T47D (cell line): ENCODE results near the gene ERCC1.

Experiments
- DNase-seq, 2 experiments: peaks; one replicate each; pipeline versions ENCODE4 v3.0.0 to v3.0.0-alpha.2; 2011 to 2012; ENCODE audit warnings: low read depth in 1 of 2, low spot score in 1 of 2
- JUND ChIP-seq: IDR thresholded peaks from 2 replicates; pipeline ENCODE4 v1.6.1; 2012; ENCODE audit warnings: low read depth
- in situ Hi-C: cut with HindIII; loops from 2 replicates; pipeline ENCODE4 v1.10.0; 2016; ENCODE audit warnings: low sequenced_read_pairs, low pct_unique_long_range_greater_than_20kb

The ERCC1 gene

DNA sequence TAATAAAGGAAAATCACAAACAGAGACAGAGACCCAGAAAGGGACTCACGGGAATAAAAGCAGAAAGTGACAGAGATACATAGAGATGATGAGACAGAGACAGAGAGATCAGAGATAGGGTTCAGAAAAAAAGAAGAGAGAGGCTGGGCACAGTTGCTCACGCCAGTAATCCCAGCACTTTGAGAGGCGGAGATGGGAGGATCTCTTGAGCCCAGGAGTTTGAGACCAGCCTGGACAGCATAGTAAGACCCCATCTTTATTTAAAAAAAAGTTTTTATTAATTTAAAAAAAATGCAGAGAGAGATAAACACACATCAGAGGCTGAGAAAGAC, 24.7 kb upstream of the ERCC1 start:
- DNase-seq: no peak
- in situ Hi-C loops: no loop called here
- TF ChIP-seq JUND: no peak

DNA sequence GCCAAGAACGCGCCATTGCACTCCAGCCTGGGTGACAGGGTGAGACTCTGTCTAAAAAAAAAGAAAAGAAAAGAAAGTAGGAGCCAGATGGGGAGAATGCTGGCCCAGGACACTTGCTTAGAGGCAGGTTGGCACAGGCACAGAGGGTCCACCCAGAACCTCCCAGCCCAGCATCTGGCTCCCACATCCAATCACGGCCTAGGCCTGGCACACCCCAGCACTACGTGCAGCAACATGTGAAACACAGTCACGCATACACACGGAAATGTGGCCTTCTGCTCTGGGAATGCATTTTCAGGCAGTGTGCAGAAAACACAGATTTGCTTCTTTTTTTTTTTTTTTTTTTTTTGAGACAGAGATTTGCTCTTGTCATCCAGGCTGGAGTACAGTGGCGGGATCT, 23.2 kb upstream of the ERCC1 start:
- no peak for DNase-seq
- in situ Hi-C loops: no loop called here
- TF ChIP-seq JUND: no peak

DNA sequence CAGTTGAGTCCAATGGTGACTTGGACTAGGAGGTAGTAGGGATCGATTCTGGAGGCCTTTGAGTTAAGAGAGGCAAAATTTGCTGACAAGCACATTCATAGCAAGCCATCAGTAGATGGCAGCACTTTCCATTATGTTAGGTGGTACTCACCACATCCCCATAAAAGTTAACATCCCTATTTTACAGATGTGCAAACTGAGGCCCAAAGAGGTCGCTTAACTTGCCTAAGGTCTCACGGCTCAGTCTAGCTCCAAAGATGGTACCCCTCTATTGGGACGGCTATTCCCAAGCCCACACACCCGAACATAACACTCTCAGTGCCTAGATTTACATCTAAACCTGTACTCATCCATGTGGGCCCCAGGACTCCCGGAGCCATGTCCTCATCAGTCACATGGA, 22.6 kb upstream of the ERCC1 start:
- in situ Hi-C loops: no loop called here
- TF ChIP-seq JUND: no peak
- peak in 1 of 2 experiments; percentile 61 for DNase-seq

DNA sequence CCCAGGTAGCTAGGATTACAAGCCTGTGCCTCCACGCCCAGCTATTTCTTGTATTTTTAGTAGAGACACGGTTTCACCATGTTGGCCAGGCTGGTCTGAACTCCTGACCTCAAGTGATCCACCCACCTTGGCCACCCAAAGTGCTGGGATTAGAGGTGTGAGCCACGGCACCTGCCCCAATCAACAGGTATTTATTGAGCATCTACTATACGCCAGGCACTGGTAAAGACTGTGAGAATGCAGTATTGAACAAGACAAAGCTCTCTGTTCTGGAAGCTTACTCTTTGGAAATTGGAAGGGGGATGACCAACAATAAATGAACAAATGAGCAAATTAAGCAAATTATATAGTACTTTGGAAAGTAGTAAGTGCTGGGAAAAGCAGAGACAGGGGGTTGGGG, 21.4 kb upstream of the ERCC1 start:
- TF ChIP-seq JUND: no peak
- DNase-seq: no peak
- in situ Hi-C loops: no loop called here

DNA sequence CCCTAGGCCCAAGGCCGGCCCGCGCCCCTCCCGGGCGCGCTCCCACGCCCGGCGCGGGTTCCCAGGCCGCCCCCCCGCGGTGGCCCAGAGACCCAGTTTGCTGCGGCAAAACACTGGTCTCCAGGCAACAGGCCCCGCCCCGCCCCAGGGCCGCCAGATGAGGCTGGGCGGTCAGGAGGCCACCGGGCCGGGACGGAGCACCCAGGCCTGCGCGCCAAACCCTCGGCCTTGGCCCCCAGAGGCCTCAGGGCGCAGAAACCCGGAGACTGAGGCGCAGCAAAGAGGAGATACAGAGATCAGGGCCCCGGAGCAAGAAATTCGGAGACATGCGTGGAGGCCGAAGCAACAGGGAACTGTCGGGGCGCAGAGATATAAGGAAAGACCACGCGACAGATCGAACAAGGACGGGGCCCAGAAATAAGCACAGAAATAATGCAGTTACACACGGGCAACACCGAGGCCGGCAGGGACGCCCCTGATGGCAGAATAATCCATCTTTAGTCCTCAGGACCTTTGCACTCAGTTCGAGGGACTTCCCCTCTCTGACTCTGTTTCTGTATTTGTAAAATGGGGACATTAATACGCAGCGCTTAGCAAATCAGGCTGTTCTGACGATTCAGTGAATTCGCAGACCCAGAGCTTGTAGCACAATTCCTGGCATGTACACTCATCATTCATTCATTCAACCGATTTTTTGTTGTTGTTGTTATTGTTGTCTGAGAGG, 20.8 kb upstream of the ERCC1 start:
- in situ Hi-C loops: no loop called here
- no peak for TF ChIP-seq JUND
- DNase-seq: peak; percentile 60 to 86

DNA sequence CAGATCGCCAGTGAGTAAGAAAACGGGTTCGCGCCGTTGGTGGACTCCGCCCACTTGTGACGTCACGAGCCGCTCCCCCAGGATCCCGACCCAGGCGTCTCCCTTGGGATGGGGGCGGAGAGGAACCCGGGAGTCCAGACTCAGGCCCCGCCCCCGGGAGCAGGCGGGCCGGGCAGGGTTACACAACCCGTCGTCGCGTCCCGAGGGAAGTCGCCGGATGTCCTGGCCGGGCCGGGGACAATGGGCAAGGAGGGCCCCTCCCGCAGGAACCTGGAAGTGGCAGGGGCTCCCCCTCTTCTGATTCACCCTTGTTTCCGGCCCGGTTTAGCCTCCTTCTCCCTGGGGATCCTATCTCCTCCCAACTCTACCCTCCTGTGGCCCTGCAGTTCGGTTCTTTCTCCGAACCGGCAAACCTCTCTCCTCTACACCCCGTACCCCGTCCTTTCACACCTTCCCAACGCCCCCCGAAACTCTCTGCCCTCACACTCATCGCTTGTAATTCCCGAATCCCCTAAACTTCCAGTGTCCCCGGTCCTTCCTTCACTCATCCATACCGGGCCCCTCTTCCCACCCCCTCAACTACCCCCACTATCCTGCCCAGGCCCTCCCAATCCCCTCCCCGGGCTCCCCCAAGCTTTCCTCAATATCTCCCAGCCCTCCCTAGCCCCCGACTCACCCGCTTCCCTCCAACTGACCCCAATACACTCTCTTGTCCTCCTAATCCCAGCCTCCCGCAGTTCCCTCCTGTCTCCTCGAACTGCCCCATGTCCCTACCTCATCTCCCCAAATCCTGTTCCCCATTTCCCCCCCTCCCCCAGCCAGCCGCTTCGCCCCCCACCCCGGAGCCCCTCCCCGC, 20.0 kb upstream of the ERCC1 start:
- TF ChIP-seq JUND: no peak
- in situ Hi-C loops: no loop called here
- DNase-seq: peak; percentile 89 to 97

DNA sequence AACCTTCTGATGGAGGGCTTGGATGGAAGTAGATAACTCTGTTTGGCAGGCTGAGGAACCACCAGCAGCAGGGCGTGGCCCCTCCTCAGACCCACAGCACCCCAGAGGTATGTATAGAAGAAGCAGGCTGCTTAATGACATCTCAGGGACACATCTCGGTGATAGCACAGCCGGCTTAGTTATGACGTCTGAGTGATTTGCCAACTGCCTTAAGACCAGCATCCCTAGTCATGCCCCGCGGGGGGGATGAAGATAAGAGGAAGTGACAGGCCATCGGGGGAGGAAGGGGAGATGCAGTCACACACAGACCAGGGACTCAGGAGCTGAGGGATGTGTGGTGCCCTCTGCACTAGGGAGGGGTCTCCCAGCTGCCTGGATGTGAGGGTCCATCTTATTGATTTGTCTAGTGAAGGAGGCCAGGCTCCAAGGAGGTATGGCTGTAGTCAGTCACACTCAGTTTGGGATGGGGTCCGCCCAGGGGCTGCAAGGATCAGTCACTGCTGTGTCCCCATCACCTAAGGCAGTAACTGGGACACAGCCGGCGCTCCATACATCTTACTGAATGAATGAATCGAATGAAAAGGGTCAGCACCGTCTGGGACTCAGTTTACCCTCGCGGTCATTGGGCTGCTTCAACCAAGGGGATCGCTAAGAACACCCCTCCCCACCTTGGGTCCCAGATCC, 19.2 kb upstream of the ERCC1 start:
- in situ Hi-C loops: no loop called here
- TF ChIP-seq JUND: no peak
- no peak for DNase-seq

DNA sequence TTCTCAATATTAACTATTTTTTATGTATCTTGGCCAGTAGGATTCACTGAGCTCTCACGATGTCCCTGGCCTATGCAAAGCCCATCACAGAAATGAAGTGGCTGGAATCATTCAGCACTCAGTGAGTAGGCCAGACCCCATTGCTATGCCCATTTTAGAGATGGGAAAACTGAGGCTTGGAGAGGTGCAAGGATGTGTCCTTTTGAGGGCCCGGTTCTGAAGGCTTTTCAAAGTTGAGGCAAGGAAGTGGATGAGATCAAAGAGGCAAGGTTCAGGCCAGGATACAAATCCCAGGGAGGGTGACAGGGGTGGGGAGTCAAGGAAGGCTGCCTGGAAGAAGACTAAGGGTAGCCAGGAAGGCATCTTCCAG, 18.7 kb upstream of the ERCC1 start:
- no peak for DNase-seq
- in situ Hi-C loops: no loop called here

DNA sequence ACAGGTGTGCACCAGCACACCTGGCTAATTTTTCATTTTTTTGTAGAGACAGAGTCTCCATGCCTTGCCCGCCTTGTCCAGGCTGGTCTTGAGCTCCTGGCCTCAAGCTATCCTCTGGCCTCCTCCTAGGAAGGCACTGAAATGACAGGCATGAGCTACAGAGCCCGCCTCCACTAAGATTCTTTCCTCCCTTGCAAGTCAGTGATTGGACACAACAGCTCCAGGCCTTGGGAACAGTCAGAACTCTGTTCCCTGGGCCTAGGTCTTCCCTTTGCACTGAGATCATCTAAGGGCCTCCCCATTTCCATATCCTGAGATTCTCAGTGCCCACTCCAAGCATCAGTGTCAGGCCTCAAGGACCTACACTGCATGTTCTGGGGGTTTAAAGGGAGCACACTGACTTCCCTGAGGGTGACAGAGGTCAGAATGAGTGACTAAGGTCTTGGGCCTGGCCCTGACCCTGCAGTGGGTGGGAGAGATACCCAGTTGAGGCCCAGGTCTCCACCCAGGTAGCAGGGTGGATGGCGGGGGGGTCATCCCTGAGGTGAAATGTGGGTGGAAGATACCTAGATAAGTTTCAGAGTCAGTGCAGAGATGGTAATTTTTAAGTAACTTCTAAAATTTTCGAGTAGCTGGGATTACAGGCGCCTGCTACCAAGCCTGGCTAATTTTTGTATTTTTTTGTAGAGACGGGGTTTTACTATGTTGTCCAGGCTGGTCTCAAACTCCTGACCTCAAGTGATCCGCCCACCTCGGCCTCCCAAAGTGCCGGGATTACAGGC, 17.3 kb upstream of the ERCC1 start:
- in situ Hi-C loops: no loop called here
- TF ChIP-seq JUND: no peak
- peak in 1 of 2 experiments; percentile 59 for DNase-seq

More for the DNA sequence above, 18.7 kb upstream of the ERCC1 start:
- no peak for TF ChIP-seq JUND

DNA sequence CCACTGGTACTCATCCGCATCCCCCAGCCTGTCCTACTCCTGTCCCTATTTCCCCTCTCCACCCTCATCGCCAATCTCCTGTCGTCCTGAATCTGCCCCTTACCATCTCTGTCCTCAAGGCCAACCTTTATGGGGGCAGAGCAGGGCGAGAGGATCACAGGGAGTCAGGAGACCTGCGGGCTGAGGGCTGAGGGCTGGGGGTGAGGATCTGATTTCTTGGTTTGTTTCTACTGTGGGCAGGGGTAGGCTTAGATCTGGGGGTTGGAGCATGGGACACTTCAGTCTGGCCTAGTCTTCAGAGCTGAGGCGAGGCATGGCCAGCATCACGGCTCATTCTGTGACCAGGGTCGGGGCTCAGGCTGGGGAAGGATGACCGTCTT, 16.5 kb upstream of the ERCC1 start:
- no peak for TF ChIP-seq JUND
- in situ Hi-C loops: no loop called here
- no peak for DNase-seq

DNA sequence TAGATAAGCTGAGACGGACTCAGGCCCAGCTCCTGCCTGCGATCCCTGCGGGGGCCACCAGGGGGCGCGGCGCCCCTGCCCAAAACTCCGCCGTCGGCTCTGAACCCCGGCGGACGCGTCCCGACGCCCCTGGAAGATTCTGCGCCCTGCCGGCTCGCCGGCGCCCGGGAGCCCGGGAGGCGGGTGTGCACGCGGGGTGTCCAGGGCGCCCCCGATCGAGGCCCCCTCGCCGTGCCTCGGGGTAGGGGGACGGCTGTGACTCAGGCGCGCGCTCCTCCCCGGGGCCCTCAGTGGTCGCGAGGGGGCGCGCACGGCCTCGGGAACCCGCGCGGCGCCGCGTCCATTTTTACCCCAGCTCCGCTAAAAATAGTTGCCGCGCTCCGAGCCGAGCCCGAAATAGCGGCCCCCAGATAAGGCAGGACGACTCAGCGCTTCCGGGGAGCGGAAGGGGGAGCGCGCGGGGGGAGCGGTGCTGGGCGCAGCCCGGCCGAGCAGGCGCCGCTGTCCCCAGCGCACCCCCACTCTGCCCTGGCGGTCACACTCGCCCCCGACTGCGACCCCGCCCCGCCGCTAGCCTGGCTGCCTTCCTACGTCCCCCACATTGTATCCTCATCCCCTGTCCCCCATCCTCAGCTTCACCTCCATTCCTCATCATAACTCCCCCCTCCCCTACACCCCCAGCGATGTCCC, 16.0 kb upstream of the ERCC1 start:
- in situ Hi-C loops: no loop called here
- no peak for TF ChIP-seq JUND
- peak; percentile 56 to 62 for DNase-seq

DNA sequence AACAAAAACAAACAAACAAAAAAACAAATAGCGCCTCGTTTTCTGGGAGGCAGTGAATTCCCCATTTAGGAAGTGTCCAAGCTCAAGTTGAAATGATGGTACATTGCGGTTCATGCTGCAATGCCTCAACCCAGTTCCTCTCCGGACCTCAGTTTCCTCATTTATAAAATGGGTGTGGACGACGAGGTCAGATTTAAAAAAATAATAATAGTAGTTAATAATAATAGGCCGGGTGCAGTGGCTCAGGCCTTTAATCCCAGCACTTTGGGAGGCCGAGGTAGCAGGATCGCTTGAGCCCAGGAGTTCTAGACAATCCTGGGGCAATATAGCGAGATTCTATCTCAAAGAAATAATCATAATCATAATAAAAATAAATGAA, 15.5 kb upstream of the ERCC1 start:
- DNase-seq: no peak
- in situ Hi-C loops: no loop called here
- TF ChIP-seq JUND: no peak
